ENCODE data around the gene AUNIP.

The AUNIP gene

DNA sequence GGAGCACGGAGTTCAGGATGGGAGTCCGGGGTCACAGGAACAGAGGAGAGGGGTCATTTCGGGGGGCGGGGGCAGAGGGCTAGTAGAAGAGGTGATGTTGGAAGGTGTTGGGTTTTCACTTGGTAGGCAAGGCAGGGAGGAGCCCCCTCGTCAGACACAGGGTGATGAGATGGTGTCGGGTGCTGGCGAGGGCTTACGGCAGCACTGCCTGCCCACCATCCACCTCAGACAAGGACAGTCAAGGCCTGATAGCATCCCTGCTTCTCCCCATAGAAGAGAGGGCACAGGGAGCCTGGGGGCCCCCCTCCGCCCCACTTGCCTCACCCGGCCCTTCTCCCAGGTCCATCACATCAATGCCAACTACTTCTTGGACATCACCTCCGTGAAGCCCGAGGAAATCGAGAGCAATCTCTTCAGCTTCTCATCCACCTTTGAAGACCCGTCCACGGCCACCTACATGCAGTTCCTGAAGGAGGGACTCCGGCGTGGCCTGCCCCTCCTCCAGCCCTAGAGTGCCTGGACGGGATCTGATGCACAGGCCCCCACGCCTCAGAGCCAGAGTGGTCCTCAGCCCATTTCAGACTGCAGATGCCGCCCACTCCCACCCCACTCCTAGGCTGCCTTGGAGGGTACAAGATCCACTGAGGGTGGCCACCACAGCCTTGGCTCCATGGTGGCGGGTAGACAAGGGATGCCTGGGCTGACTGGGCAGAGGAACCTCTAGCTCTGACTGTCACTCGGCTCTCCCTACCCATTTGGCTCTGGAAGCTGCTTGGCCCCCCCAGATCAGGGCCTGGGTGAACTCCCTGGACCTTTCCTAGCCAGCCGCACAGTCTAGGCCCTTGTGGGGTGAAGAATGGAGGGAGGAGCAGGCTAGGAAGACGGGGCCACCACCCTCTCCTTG lies 43.8 kb downstream of the AUNIP start:
- DNase-seq (ENCODE audit: low read depth), result no peak
- H3K4me3 ChIP-seq (replicated peaks; ENCODE audit: low read depth, low read length), result no peak overlapping the region
- TF ChIP-seq, protein P1, sequence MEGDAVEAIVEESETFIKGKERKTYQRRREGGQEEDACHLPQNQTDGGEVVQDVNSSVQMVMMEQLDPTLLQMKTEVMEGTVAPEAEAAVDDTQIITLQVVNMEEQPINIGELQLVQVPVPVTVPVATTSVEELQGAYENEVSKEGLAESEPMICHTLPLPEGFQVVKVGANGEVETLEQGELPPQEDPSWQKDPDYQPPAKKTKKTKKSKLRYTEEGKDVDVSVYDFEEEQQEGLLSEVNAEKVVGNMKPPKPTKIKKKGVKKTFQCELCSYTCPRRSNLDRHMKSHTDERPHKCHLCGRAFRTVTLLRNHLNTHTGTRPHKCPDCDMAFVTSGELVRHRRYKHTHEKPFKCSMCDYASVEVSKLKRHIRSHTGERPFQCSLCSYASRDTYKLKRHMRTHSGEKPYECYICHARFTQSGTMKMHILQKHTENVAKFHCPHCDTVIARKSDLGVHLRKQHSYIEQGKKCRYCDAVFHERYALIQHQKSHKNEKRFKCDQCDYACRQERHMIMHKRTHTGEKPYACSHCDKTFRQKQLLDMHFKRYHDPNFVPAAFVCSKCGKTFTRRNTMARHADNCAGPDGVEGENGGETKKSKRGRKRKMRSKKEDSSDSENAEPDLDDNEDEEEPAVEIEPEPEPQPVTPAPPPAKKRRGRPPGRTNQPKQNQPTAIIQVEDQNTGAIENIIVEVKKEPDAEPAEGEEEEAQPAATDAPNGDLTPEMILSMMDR (IDR thresholded peaks at IDR 0.05; ENCODE audit: low read length, missing control alignments), result no peak

DNA sequence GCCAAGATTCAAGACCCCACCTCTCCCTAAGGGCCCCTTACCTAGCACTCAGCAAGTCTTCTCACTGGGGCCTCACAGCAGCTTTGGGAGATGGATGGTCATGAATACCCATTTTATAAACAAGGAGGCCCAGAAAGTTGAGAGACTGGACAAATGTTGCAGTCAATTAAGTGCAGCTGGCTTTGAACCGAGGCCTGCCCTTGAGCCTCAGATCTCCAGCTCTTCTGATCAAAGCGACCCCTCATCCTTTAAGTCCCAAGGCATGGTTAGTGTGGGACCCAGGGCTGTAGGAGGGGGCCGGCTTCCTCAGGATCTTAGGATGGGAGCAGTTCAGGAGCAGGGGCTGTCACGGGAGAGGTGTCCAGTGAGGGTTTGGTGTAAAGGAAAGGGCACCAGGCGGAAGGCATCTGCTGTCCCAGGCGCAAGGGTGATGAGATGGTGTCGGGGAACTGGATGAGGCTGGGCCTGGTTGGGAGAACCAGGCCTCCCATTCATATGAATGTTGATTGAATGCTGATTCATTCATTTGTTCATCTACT lies 44.6 kb downstream of the AUNIP start:
- no peak for DNase-seq (ENCODE audit: low read depth)
- TF ChIP-seq, protein P1 (IDR thresholded peaks at IDR 0.05; ENCODE audit: low read length, missing control alignments), result no peak
- no peak overlapping the region for H3K4me3 ChIP-seq (replicated peaks; ENCODE audit: low read depth, low read length)

DNA sequence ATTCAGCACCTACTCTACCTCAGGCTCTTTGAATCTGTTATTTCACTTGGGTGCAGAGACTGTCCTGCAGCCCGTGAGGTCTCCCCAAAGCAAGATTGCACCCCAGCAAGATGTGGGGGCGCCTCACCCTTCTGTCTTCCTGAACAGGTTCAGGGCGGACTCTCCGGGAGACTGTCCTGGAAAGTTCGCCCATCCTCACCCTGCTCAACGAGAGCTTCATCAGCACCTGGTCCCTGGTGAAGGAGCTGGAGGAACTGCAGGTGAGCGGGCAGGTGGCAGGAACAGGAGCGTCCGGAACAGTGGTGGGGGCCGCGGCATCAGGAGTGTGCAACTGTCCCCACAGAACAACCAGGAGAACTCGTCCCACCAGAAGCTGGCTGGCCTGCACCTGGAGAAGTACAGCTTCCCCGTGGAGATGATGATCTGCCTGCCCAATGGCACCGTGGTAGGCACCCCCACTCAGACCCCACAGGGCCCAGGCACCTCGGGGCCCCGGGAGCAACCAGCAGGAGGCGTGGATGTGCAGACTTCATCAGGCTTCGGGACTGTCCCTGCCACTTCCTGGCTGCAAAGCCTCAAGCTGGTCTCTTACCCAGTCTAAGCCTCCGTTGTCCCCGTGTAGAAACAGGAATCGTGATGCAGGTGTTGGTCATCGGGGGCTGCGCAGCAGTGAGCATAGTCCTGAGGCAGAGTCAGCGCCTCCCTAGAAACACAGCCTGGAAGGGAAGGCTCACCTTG lies 45.4 kb downstream of the AUNIP start:
- TF ChIP-seq, protein P1 (IDR thresholded peaks at IDR 0.05; ENCODE audit: low read length, missing control alignments), result no peak
- DNase-seq (ENCODE audit: low read depth), result no peak
- H3K4me3 ChIP-seq (replicated peaks; ENCODE audit: low read depth, low read length), result no peak overlapping the region

DNA sequence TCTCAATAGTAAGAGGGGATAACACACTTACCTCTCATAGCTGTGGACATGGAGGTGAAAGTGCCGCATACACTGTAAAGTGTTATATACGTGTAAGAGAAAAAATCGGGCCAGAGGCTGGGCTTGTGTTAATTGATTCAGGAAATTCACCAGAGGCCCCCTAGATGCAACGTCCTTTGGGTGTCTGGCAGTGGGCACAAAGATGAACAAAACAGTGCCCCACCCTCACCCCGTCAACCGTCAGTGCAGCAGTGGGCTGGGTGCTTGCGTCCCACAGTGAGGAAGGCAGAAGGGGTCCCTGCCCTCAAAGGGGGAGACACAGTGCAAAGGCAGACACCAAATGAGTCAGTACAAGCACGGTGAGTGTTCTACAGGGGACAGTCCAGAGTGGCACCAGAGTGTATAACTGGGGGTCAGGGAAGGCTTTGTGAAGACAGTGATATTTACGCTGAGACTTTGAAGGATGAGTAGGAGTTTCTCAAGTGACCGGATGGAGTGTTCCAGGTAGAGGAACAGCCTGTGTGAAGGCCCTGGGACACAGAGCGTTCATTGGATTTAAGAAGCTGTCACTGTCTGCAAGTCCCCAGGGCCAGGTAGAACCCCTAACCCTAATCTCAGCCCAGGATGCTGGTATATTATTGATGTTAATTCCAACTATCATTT lies 46.1 kb downstream of the AUNIP start:
- DNase-seq (ENCODE audit: low read depth), result no peak
- TF ChIP-seq, protein P1 (IDR thresholded peaks at IDR 0.05; ENCODE audit: low read length, missing control alignments), result no peak
- H3K4me3 ChIP-seq (replicated peaks; ENCODE audit: low read depth, low read length), result no peak overlapping the region

DNA sequence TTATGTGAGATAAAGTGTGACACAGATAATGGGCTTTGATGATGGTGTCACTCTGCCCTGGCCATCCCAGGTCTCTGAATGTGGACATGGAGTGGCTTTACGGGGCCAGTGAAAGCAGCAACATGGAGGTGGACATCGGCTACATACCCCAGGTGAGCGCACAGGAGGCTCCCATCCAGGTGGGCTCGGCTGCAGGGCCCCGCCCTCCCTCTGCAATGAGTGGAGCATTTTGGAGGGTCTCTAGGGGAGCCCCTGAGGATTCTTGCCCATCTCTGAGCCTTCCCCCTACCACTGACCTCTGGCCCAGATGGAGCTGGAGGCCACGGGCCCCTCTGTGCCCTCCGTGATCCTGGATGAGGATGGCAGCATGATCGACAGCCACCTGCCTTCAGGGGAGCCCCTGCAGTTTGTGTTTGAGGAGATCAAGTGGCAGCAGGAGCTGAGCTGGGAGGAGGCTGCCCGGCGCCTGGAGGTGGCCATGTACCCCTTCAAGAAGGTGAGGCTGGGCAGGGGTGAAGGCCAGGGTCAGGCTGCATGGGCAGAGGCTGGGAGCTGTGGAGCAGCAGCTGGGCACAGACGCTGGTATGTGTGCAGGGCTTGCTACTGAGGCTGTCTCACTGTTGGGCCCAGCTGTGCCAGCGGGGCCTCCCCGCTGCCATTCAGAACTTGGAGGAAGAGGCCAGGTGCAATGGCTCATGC lies 47.7 kb downstream of the AUNIP start:
- H3K4me3 ChIP-seq (replicated peaks; ENCODE audit: low read depth, low read length), result no peak overlapping the region
- no peak for DNase-seq (ENCODE audit: low read depth)
- TF ChIP-seq, protein P1 (IDR thresholded peaks at IDR 0.05; ENCODE audit: low read length, missing control alignments), result no peak

Measured in fibroblast of pulmonary artery (primary cell).